OCI-LY3 (cell line): ENCODE measurements around the gene DNM3.

Source experiments
- EZH2phosphoT487 ChIP-seq: fragments of 200-600 bp; shearing (Covaris generic); IDR thresholded peaks from 2 replicates; pipeline ENCODE4 v1.6.1; 2018; ENCODE audit warnings: antibody characterized with exemption, mixed run types, low read depth
- TF ChIP-seq, protein P1 (sequence below): fragments of 200-600, 300-600 bp; sonication (generic); IDR thresholded peaks from 2 replicates; pipeline ENCODE4 v1.5.1; 2014; ENCODE audit warnings: antibody characterized with exemption, low read length, low read depth

DNA sequence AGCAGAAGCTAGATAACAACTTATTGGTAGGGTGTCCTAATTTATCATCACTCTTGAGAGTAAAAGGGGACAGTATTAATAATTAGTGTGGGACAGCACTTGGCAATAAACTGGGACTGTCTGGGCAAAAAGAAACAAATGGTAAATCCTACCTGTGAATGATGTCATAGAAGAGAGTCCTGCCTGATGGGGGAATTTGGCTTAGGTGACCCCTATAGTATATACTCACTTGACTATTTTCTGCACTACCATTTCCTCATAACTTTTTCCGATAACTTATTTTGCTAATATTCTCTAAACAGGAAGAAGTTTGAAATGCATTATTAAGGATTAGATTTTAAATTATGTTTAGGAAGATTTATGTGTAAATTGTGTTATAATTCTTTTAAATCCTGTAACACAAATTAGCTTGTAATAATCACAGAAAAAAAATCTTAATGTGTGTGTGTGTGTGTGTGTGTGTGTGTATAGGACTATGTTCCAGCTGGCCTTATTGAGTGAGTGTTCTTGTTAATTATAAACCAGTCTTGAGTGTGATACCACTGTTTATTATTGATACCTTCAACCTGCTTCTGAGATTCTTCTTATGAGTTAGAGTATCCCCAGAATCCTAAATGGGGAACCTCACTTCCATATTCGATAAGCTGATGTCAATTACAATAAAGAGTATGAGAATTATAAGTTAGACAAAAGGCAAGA, 435.0 kb downstream of the DNM3 start:
- TF ChIP-seq, protein P1, sequence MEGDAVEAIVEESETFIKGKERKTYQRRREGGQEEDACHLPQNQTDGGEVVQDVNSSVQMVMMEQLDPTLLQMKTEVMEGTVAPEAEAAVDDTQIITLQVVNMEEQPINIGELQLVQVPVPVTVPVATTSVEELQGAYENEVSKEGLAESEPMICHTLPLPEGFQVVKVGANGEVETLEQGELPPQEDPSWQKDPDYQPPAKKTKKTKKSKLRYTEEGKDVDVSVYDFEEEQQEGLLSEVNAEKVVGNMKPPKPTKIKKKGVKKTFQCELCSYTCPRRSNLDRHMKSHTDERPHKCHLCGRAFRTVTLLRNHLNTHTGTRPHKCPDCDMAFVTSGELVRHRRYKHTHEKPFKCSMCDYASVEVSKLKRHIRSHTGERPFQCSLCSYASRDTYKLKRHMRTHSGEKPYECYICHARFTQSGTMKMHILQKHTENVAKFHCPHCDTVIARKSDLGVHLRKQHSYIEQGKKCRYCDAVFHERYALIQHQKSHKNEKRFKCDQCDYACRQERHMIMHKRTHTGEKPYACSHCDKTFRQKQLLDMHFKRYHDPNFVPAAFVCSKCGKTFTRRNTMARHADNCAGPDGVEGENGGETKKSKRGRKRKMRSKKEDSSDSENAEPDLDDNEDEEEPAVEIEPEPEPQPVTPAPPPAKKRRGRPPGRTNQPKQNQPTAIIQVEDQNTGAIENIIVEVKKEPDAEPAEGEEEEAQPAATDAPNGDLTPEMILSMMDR, result no peak
- no peak for TF ChIP-seq EZH2phosphoT487
